ENCODE results near the gene SLCO1A2. TPM values are rescaled to one million over a fixed set of nuclear protein-coding genes. Genes with fewer than 3 reads are reported as not detected.

SLCO1A2 gene
- total and polyA plus RNA-seq, 2 of the 8 experiments (the other 6 are each of a cell fraction or from before 2014, with no cell fraction given), result 2.9 to 5.1 TPM

GRCh38 chr12:21289698-21290097 lies 45.0 kb downstream of the SLCO1A2 start:
- H2AK5ac ChIP-seq (ENCODE audit: low read depth, low read length), result no peak overlapping the region
- H3K4me1 ChIP-seq (replicated peaks in 1 of 4; ENCODE audit: control insufficient read depth in 3 of 4, insufficient read depth in 4 of 4, low read length in 3 of 4), result no peaks in the 10 kb centered on the region
- no peak overlapping the region for H4K91ac ChIP-seq (replicated peaks; ENCODE audit: insufficient read length, low read length)
- H4K5ac ChIP-seq (ENCODE audit: insufficient read length, low read depth, low read length), result no peak overlapping the region
- H3K23ac ChIP-seq (ENCODE audit: insufficient read length), result no peak overlapping the region
- no peaks in the 10 kb centered on the region for H3K9me3 ChIP-seq (ENCODE audit: insufficient read depth in 2 of 2, low read depth in 1 of 2, low read length in 1 of 2)
- no peak overlapping the region for H2BK5ac ChIP-seq (ENCODE audit: low read depth, low read length)
- POLR2A ChIA-PET (ENCODE audit: partially characterized antibody), result no interaction called here
- H3K23me2 ChIP-seq (ENCODE audit: low read depth, low read length), result no peaks in the 10 kb centered on the region
- no peak overlapping the region for H4K8ac ChIP-seq (ENCODE audit: extremely low read depth, insufficient read depth, low read length)
- H2BK20ac ChIP-seq (ENCODE audit: low read length), result no peak overlapping the region
- no peaks in the 10 kb centered on the region for H3K79me1 ChIP-seq (ENCODE audit: low read depth, low read length)
- H3K4ac ChIP-seq (replicated peaks; ENCODE audit: insufficient read length, low read depth, low read length), result no peak overlapping the region
- no peaks in the 10 kb centered on the region for H4K20me1 ChIP-seq (replicated peaks in 1 of 2; ENCODE audit: control insufficient read depth in 1 of 2, insufficient read depth in 2 of 2, low read length in 2 of 2)
- FAIRE-seq (no peak), DNase-seq (ENCODE audit: low read depth in 1 of 2, low spot score in 2 of 2) (no peak)
- no peak overlapping the region for H3K9ac ChIP-seq (replicated peaks in 1 of 4; ENCODE audit: extremely low read depth in 1 of 4, low read depth in 3 of 4, low read length in 3 of 4)
- no peaks in the 10 kb centered on the region for H3K36me3 ChIP-seq (ENCODE audit: control insufficient read depth in 2 of 4, insufficient read depth in 4 of 4, low read length in 3 of 4)
- H2BK15ac ChIP-seq (ENCODE audit: low read length), result no peak overlapping the region
- no peak overlapping the region for H3K14ac ChIP-seq (ENCODE audit: insufficient read length)
- no peak overlapping the region for H3K56ac ChIP-seq (replicated peaks; ENCODE audit: insufficient read length, low read depth, low read length)
- TF ChIP-seq TAF1 (IDR thresholded peaks at IDR 0.05; ENCODE audit: low read depth, low read length) (no peak), PHF8 (conservative IDR thresholded peaks at IDR 0.05; ENCODE audit: low read depth, low read length) (no peak), KDM5A (IDR thresholded peaks at IDR 0.05; ENCODE audit: low read length) (no peak)
- CTCF ChIA-PET (ENCODE audit: partially characterized antibody), result no interaction called here
- no peak overlapping the region for H2BK12ac ChIP-seq (ENCODE audit: low read depth, low read length)
- no peak overlapping the region for H3K18ac ChIP-seq (ENCODE audit: extremely low read depth, low read length)
- no peak overlapping the region for H3K4me3 ChIP-seq (ENCODE audit: extremely low read depth in 1 of 4, insufficient read depth in 2 of 4, low read depth in 3 of 4, low read length in 4 of 4)
- no peak overlapping the region for H3K27ac ChIP-seq (ENCODE audit: low read depth, low read length)
- H3K4me2 ChIP-seq (ENCODE audit: insufficient read depth in 1 of 2, low read depth in 2 of 2, low read length in 2 of 2), result no peak overlapping the region
- no peaks in the 10 kb centered on the region for H3K79me2 ChIP-seq (ENCODE audit: control insufficient read depth in 1 of 2, insufficient read depth in 2 of 2, low read length in 2 of 2)
- WGBS, 2 experiments (ENCODE audit: extremely low coverage in 1 of 2, insufficient coverage in 1 of 2, insufficient read length in 1 of 2, insufficient replicate concordance in 2 of 2, low coverage in 1 of 2, low lambda C conversion rate in 2 of 2, missing lambda C conversion rate in 1 of 2), result 87% methylated on average over 4 of the region's 4 CpGs; no CpG with 5 or more reads in 1 of the 2 experiments
- H2BK120ac ChIP-seq (replicated peaks; ENCODE audit: low read depth, low read length), result no peak overlapping the region
- no peaks in the 10 kb centered on the region for H3K27me3 ChIP-seq (replicated peaks in 1 of 4; ENCODE audit: control insufficient read depth in 3 of 4, extremely low read depth in 1 of 4, insufficient read depth in 3 of 4, low read length in 3 of 4)
- no peak overlapping the region for H2AFZ ChIP-seq (ENCODE audit: low read length)

Measured in H1 (cell line).